ENCODE measurements around the gene SRPK2. TPM values are rescaled to one million over a fixed set of nuclear protein-coding genes. Genes with fewer than 3 reads are reported as not detected.

Gene SRPK2
- total and polyA plus RNA-seq, 2 of the 13 experiments (the other 11 are each of a cell fraction or from before 2014, with no cell fraction given), result 10.1 to 22.3 TPM

GRCh38 chr7:105209433-105209832 is 179.3 kb downstream of the SRPK2 start:
- FAIRE-seq (no peak), DNase-seq (ENCODE audit: low spot score) (no peak), ATAC-seq (no peak)
- no peaks in the 10 kb centered on the region for H3K27me3 ChIP-seq (ENCODE audit: control insufficient read depth in 1 of 2, insufficient read depth in 2 of 2, low read length in 2 of 2)
- POLR2A ChIA-PET, result no interaction called here
- H3K4me2 ChIP-seq (ENCODE audit: low read depth, low read length), result no peak overlapping the region
- H3K36me3 ChIP-seq (replicated peaks in 1 of 2; ENCODE audit: control insufficient read depth in 1 of 2, insufficient read depth in 2 of 2, low read length in 2 of 2), result no peaks in the 10 kb centered on the region
- no peak overlapping the region for H3K4me3 ChIP-seq (replicated peaks in 1 of 3; ENCODE audit: insufficient read depth in 1 of 3, low read depth in 2 of 3, low read length in 3 of 3)
- peaks cover 19% of the 10 kb centered on the region for H3K79me2 ChIP-seq (ENCODE audit: insufficient read depth, low read length)
- no peak overlapping the region for H2AFZ ChIP-seq (ENCODE audit: low read length)
- BruUV-seq (replicated peaks), result no TSS peak
- no peaks in the 10 kb centered on the region for H3K9me3 ChIP-seq (ENCODE audit: low read length)
- no peak overlapping the region for H3K27ac ChIP-seq (ENCODE audit: extremely low read length, insufficient read depth, low read length)
- H4K20me1 ChIP-seq (ENCODE audit: insufficient read depth, low read length), result no peaks in the 10 kb centered on the region
- H3K4me1 ChIP-seq (ENCODE audit: insufficient read depth, low read length), result 0 out of 2 replicates have a peak, but pooled peaks cover 4% of the 10 kb centered on the region
- TF ChIP-seq NPAS2 (CRISPR knock-in tag; IDR thresholded peaks at IDR 0.05; ENCODE audit: borderline replicate concordance) (no peak), ZNF234 (CRISPR knock-in tag; conservative IDR thresholded peaks at IDR 0.05) (no peak), SRSF9 (IDR thresholded peaks at IDR 0.05; ENCODE audit: borderline replicate concordance, insufficient read depth, low read depth, low read length, poor library complexity, severe bottlenecking) (no peak), ZNF609 (CRISPR knock-in tag; IDR thresholded peaks at IDR 0.05; ENCODE audit: borderline replicate concordance) (no peak), ZNF354B (CRISPR knock-in tag; IDR thresholded peaks at IDR 0.05) (no peak), TAF15 (IDR thresholded peaks at IDR 0.05; ENCODE audit: low read depth, low read length, poor library complexity, severe bottlenecking) (no peak), ZBTB20 (CRISPR knock-in tag; IDR thresholded peaks at IDR 0.05; ENCODE audit: borderline replicate concordance, low read depth) (no peak), ZNF674 (CRISPR knock-in tag; IDR thresholded peaks at IDR 0.05; ENCODE audit: low read depth) (no peak), ZNF33B (CRISPR knock-in tag; IDR thresholded peaks at IDR 0.05) (no peak), CENPX (CRISPR knock-in tag; IDR thresholded peaks at IDR 0.05) (no peak), FOXO4 (CRISPR knock-in tag; conservative IDR thresholded peaks at IDR 0.05) (no peak), MBNL3 (CRISPR knock-in tag; conservative IDR thresholded peaks at IDR 0.05) (no peak), PCBP1 (IDR thresholded peaks at IDR 0.05; ENCODE audit: borderline replicate concordance, low read depth, low read length) (no peak)
- WGBS (ENCODE audit: low lambda C conversion rate), result 100% methylated on average over 1 of the region's 1 CpG
- intact Hi-C loops (cut with micrococcal nuclease; ENCODE audit: unreplicated experiment), result no loop called here
- no peak overlapping the region for H3K9ac ChIP-seq (ENCODE audit: insufficient read depth, low read depth, low read length)
- CTCF ChIA-PET (ENCODE audit: low intra/inter-chr PET ratio, low total read pairs), result no interaction called here
- in situ Hi-C loops (cut with HindIII; ENCODE audit: extremely low pct_ligation_motif_present, low pct_unique_long_range_greater_than_20kb), result no loop called here

Data from HepG2 (cell line).